MM.1S (cell line): ENCODE measurements around the gene HNF4A.

Experiments used
- EZH2 ChIP-seq: fragments of 300-600 bp; sonication (generic); optimal IDR thresholded peaks from 2 replicates; pipeline ENCODE3; 2017; ENCODE audit warnings: low read depth, mild to moderate bottlenecking, antibody characterized with exemption, low read length, mixed read lengths
- TF ChIP-seq, protein P1 (sequence below): fragments of 300-600 bp; sonication (generic); IDR thresholded peaks from 2 replicates; pipeline ENCODE4 v1.5.1; 2016; ENCODE audit warnings: antibody characterized with exemption, low read length, mixed read lengths

DNA sequence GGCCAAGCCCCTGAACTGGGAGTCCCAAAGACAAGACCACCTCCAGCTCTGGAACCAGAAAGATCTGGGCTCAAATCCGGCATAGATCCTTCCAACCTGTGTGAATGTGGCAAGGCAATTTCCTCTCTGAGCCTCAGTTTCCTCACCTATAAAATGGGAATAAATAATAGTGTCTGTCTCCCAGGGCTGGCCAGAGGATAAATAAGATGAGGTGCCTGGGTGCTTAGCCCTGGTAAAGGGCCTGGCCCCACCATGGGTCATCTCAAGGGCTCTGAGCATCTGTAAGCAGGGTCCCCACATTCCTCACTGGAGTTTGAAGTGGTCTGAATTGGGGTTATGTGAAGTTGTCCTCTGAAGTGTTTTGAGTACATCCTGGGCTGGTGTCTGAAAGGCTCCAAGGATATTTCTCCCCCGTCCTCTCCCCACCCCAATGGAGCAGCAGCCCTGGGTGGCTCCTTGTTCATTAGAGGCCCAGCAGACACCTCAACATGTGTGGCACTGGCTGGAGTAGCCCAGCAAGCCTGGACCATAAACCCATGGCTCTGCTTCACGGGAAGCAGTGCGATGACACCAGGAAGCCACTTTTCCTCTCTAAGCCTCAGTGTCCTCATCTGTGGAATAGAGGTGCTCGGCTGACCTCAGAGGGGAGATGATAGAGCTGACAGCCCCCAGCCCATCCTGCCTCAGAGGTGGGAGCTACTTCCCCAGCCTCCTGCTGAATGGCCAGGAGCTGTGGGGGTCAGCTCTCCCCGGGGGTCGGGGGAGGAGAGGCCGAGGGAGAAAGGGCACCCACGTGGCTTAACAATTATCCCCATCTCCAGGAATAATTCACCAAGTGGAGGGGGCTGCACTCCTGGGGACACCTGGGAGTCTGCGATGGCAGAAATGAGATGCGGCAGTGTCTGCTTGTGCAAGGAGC lies 48.0 kb downstream of the HNF4A start:
- TF ChIP-seq, protein P1, sequence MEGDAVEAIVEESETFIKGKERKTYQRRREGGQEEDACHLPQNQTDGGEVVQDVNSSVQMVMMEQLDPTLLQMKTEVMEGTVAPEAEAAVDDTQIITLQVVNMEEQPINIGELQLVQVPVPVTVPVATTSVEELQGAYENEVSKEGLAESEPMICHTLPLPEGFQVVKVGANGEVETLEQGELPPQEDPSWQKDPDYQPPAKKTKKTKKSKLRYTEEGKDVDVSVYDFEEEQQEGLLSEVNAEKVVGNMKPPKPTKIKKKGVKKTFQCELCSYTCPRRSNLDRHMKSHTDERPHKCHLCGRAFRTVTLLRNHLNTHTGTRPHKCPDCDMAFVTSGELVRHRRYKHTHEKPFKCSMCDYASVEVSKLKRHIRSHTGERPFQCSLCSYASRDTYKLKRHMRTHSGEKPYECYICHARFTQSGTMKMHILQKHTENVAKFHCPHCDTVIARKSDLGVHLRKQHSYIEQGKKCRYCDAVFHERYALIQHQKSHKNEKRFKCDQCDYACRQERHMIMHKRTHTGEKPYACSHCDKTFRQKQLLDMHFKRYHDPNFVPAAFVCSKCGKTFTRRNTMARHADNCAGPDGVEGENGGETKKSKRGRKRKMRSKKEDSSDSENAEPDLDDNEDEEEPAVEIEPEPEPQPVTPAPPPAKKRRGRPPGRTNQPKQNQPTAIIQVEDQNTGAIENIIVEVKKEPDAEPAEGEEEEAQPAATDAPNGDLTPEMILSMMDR, result no peak
- no peak for TF ChIP-seq EZH2
